Mesothelial cell of epicardium (in vitro differentiated cells): ENCODE measurements around the gene SLC35F1. TPM values are rescaled to one million over a fixed set of nuclear protein-coding genes. Genes with fewer than 3 reads are reported as not detected.

Source experiments
- DNase-seq, 2 experiments: peaks; one replicate each; pipeline ENCODE4 v3.0.0; 2021; ENCODE audit warnings: low spot score in 2 of 2; ENCODE audit not compliant: unreplicated experiment in 2 of 2
- H3K27ac Mint-ChIP-seq: 2 replicates; pipeline ENCODE4 v1.8.0; 2021; ENCODE audit warnings: mixed read lengths
- H3K27me3 Mint-ChIP-seq: 2 replicates; pipeline ENCODE4 v1.8.0; 2021; ENCODE audit warnings: low read depth, mixed read lengths
- H3K36me3 Mint-ChIP-seq: 2 replicates; pipeline ENCODE4 v1.8.0; 2021; ENCODE audit warnings: mixed read lengths
- H3K4me1 Mint-ChIP-seq: 2 replicates; pipeline ENCODE4 v1.8.0; 2021; ENCODE audit warnings: mixed read lengths
- H3K4me3 Mint-ChIP-seq: 2 replicates; pipeline ENCODE4 v1.8.0; 2021; ENCODE audit warnings: mild to moderate bottlenecking, moderate library complexity, mixed read lengths
- H3K9me3 Mint-ChIP-seq: 2 replicates; pipeline ENCODE4 v1.8.0; 2021; ENCODE audit warnings: mixed read lengths
- total RNA-seq: library from RNA; stranded (reverse); gene quantifications from 3 replicates; pipeline ENCODE4 v1.2.1, GENCODE V29; 2021
- TF ChIP-seq, protein P1 (sequence below): fragments of 200-600 bp; sonication (generic); IDR thresholded peaks from one replicate; pipeline ENCODE4 v1.5.0; 2021; ENCODE audit warnings: antibody characterized with exemption; ENCODE audit not compliant: unreplicated experiment

Gene SLC35F1
- total RNA-seq, 1 donor from 2014 or later = 0.78 TPM

DNA sequence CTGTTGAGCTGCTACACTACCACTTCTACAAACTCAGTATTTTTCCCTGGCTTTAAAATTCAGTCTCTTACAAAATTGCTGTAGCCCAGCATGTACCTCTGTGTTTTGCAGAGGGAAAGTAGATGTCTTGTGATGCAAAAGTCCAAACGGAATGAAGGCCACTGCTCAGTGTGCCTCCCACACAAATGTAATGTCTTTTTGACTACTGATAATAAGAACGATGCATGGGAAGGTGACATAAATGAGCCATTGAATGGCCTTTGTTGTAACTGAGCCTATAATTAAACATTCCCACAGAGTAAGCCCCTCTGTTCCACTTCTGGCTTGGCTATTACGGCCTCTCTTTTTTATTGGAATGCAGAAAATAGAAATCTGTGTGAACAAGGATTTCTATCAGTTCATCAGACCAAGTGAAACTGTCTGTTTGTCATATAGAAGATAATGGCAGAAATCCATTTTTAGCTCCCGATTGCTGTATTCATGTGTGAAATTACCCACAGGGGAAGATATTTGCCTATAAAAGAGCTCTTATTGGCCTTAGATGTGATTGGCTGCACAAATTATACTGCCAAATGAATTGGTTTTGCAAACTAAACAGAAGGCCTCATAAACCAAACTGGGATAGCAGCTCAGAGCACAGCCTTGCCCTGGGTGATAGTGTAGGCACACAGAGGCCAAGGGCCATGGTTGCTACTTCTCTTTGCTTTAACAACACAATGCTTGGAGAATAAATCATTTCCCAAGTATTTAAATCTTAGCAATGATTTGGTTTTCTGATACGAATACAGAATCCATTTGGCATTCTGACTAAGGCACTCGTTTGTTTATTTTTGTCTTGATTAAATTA, 399.6 kb downstream of the SLC35F1 start:
- TF ChIP-seq, protein P1, sequence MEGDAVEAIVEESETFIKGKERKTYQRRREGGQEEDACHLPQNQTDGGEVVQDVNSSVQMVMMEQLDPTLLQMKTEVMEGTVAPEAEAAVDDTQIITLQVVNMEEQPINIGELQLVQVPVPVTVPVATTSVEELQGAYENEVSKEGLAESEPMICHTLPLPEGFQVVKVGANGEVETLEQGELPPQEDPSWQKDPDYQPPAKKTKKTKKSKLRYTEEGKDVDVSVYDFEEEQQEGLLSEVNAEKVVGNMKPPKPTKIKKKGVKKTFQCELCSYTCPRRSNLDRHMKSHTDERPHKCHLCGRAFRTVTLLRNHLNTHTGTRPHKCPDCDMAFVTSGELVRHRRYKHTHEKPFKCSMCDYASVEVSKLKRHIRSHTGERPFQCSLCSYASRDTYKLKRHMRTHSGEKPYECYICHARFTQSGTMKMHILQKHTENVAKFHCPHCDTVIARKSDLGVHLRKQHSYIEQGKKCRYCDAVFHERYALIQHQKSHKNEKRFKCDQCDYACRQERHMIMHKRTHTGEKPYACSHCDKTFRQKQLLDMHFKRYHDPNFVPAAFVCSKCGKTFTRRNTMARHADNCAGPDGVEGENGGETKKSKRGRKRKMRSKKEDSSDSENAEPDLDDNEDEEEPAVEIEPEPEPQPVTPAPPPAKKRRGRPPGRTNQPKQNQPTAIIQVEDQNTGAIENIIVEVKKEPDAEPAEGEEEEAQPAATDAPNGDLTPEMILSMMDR = no peak
- no peak overlapping the region for H3K27ac Mint-ChIP-seq
- H3K36me3 Mint-ChIP-seq = no peaks in the 10 kb centered on the region
- no peak overlapping the region for H3K4me3 Mint-ChIP-seq
- H3K27me3 Mint-ChIP-seq = no peaks in the 10 kb centered on the region
- H3K4me1 Mint-ChIP-seq = peaks cover 14% of the 10 kb centered on the region
- DNase-seq = no peak
- peaks cover 3% of the 10 kb centered on the region for H3K9me3 Mint-ChIP-seq

DNA sequence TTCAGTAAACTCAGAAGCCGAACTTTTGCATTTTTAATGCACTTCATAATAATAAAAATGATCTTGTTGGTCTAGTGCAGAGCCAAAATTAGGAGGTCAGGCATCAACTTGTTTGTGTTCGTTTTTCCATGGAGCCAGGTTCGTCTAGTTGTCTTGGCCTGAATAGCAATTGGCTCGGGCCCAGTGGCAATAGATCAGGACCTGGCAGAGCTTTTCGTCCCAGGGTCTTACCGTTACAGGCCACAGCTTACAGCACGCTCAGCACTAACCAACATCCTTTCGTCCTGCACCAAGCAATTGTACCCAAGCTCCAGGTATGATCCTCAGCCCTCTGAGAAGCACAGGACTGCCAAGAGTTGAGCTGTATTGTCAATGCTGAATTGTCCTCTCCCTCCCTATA, 400.5 kb downstream of the SLC35F1 start:
- Mint-ChIP-seq H3K36me3 (no peaks in the 10 kb centered on the region), H3K27ac (no peak overlapping the region), H3K9me3 (peaks cover 3% of the 10 kb centered on the region), H3K4me1 (peaks cover 17% of the 10 kb centered on the region), H3K27me3 (no peaks in the 10 kb centered on the region), H3K4me3 (no peak overlapping the region)
- TF ChIP-seq, protein P1 = no peak
- DNase-seq = no peak

DNA sequence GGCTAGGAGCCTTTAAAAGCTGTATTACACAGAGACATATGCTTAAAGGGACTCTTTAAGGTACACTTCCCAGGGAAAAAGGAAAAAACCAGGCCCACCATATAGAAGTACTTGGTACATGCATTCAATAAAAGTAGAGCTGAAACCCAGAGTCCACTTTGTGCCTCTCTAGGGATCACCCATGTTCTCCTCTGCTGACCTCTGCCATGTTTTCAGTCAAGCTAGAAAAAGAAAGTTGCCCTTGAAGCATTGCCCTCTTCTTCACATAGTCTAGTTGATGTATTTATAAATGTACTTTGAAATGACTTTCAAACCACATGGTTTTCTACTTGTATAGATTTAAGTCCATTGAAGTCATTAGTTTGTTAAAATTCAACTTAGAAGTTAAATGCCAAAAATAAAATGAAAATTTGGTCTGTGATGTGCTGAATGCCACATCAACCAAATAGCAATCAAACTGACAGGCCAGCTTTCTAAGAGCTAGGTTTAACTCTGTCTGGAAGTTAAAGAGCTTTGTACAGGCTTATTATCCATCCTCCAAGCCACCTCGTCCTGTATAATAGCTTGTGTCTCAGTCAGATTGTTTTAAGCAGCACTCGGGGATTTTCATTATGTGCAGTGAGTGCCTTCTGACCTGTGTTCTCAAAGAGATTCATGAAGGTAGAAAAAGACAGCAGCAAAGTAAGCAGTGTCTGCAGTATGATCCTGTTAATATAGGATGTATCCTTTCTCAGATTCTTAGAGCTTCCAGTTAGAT, 402.5 kb downstream of the SLC35F1 start:
- DNase-seq = no peak
- Mint-ChIP-seq H3K27ac (no peak overlapping the region), H3K4me1 (peaks cover 30% of the 10 kb centered on the region), H3K4me3 (no peak overlapping the region), H3K27me3 (no peaks in the 10 kb centered on the region), H3K9me3 (peaks cover 3% of the 10 kb centered on the region), H3K36me3 (no peaks in the 10 kb centered on the region)
- TF ChIP-seq, protein P1 = no peak

DNA sequence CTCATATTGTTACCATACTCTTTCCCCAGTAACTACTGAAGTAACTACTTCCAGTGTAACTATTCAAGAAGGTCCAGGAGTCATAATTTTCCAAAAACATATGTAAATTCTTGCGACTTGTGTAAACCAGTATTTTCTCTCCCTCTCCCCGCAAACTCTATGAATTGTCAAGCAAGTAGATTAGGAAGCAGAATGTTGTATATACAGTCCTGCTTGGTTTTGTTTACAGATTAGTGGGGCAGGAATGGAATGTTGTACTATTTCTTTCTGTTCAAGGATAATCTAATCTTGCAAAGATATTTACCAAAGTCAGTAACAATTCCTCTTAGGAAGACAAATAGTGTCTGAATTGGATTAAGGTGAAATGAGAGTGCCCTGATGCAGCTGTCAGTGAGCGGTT, 406.1 kb downstream of the SLC35F1 start:
- Mint-ChIP-seq H3K4me1 (peaks cover 52% of the 10 kb centered on the region), H3K4me3 (no peak overlapping the region), H3K9me3 (no peaks in the 10 kb centered on the region), H3K27ac (no peak overlapping the region), H3K27me3 (no peaks in the 10 kb centered on the region), H3K36me3 (no peaks in the 10 kb centered on the region)
- DNase-seq = no peak
- TF ChIP-seq, protein P1 = no peak

DNA sequence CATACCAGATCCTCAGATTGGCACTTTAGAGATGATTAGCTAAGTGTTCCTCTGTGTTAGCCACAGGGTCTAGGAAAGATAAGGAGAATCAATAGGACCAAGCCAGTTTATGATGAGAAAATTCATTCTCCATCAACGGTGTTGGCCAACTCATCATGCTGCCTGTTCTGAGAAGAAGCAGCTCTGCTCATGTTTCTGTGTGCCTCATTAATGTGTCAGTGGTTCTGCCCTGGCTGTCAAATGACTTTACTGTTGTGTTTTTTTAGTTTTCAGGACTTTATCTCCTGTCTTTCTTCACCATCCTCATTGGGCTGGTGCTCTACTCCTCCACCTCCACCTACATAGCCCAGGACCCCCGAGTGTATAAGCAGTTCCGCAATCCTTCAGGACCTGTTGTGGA, 406.7 kb downstream of the SLC35F1 start:
- no peak overlapping the region for H3K4me3 Mint-ChIP-seq
- no peaks in the 10 kb centered on the region for H3K27me3 Mint-ChIP-seq
- no peaks in the 10 kb centered on the region for H3K9me3 Mint-ChIP-seq
- no peaks in the 10 kb centered on the region for H3K36me3 Mint-ChIP-seq
- no peak for DNase-seq
- TF ChIP-seq, protein P1 = no peak
- H3K27ac Mint-ChIP-seq = no peak overlapping the region
- H3K4me1 Mint-ChIP-seq = peaks cover 57% of the 10 kb centered on the region
